HG02852 (cell line): Measurements from ENCODE around the gene SEMA3E.
"Not testable (repeated sequence)": the region's sequence is repeated elsewhere in the genome, so short reads cannot be mapped to it uniquely, and the experiment has no call there.

Experiments used
- ATAC-seq: cut with Tn5 transposase; IDR thresholded peaks from one replicate; pipeline ENCODE4 v1.9.1; 2021; ENCODE audit warnings: mild to moderate bottlenecking, moderate library complexity; ENCODE audit not compliant: unreplicated experiment

The SEMA3E gene

GRCh38 chr7:83648464-83649241, at the start of gene SEMA3E:
SEMA3E (minus strand) TSS chr7:83649139.
- ATAC-seq, result no peak

- ATAC-seq, result no peak
Observed at GRCh38 chr7:83697804-83698530, 49.0 kb upstream of the SEMA3E start.

GRCh38 chr7:83696101-83696500, 47.2 kb upstream of the SEMA3E start:
- no peak for ATAC-seq

- no peak for ATAC-seq
Observed at GRCh38 chr7:83695128-83695960, 46.4 kb upstream of the SEMA3E start.

GRCh38 chr7:83693256-83693655, 44.3 kb upstream of the SEMA3E start:
- no peak for ATAC-seq

GRCh38 chr7:83691095-83691494, 42.2 kb upstream of the SEMA3E start:
- ATAC-seq, result no peak

- ATAC-seq, result no peak
Observed at GRCh38 chr7:83689855-83690254, 40.9 kb upstream of the SEMA3E start.

GRCh38 chr7:83686416-83686815, 37.5 kb upstream of the SEMA3E start:
- ATAC-seq, result no peak

GRCh38 chr7:83684928-83685327, 36.0 kb upstream of the SEMA3E start:
- ATAC-seq, result no peak

GRCh38 chr7:83681200-83681778, 32.4 kb upstream of the SEMA3E start:
- ATAC-seq, result no peak

GRCh38 chr7:83677180-83677866, 28.4 kb upstream of the SEMA3E start:
- no peak for ATAC-seq

- ATAC-seq, result not testable (repeated sequence)
Observed at GRCh38 chr7:83673291-83673690, 24.4 kb upstream of the SEMA3E start.

- ATAC-seq, result no peak
Observed at GRCh38 chr7:83672157-83672556, 23.2 kb upstream of the SEMA3E start.

GRCh38 chr7:83663131-83663530, 14.2 kb upstream of the SEMA3E start:
- ATAC-seq, result no peak

GRCh38 chr7:83658126-83658525, 9.2 kb upstream of the SEMA3E start:
- ATAC-seq, result no peak

- peak; percentile 85 for ATAC-seq
Observed at GRCh38 chr7:83655951-83656556, 7.1 kb upstream of the SEMA3E start.

- no peak for ATAC-seq
Observed at GRCh38 chr7:83652481-83652880, 3.5 kb upstream of the SEMA3E start.

GRCh38 chr7:83649701-83650100, 762 bp upstream of the SEMA3E start:
- ATAC-seq, result no peak

- ATAC-seq, result no peak
Observed at GRCh38 chr7:83646027-83646426, 2.9 kb downstream of the SEMA3E start.

GRCh38 chr7:83643739-83644138, 5.2 kb downstream of the SEMA3E start:
- ATAC-seq, result no peak
